Endothelial cell of umbilical vein (primary cell): Measurements from ENCODE around the gene SLC47A2. TPM values are rescaled to one million over a fixed set of nuclear protein-coding genes. Genes with fewer than 3 reads are reported as not detected.

ENCODE experiments used
- BruUV-seq: library from RNA; stranded (reverse); fragments of 400-500 nt; replicated peaks from 2 replicates; lab custom pipeline; 2021; lab: Mats Ljungman, UMichigan
- CTCF ChIA-PET: fragments of 300-600, 350-600 bp; sonication (Branson Sonifier 250); formaldehyde crosslinking; loops from one replicate; lab custom pipeline; 2021; ENCODE audit warnings: antibody characterized with exemption, inconsistent platforms; lab: Charles Lee
- POLR2A ChIA-PET: fragments of 300-600, 350-600 bp; sonication (Branson Sonifier 250); formaldehyde crosslinking; loops from one replicate; lab custom pipeline; 2021; ENCODE audit warnings: antibody characterized with exemption, inconsistent platforms; lab: Charles Lee
- DNase-seq: peaks from one replicate; pipeline ENCODE4 v3.0.0-alpha.2; 2011; ENCODE audit warnings: low read depth, low spot score
- FAIRE-seq: peaks from 2 replicates; lab custom pipeline; 2011; peaks lifted over from hg19 to GRCh38; lab: Jason Lieb, UNC
- H2AFZ ChIP-seq: 2 replicates; pipeline ENCODE4 v1.6.0; 2012; ENCODE audit warnings: low read depth, low read length, control low read depth, inconsistent platforms
- H3K27ac ChIP-seq: 2 replicates; pipeline ENCODE4 v1.5.1; 2011; ENCODE audit warnings: low read depth, mild to moderate bottlenecking, control low read depth, low read length, moderate library complexity; ENCODE audit not compliant: insufficient read depth
- H3K27me3 ChIP-seq, 2 experiments: 2 replicates each; pipeline versions ENCODE4 v1.6.0 to v1.6.1; 2011; ENCODE audit warnings: low read length in 2 of 2, mixed read lengths in 1 of 2; ENCODE audit not compliant: control insufficient read depth in 2 of 2, insufficient read depth in 2 of 2
- H3K36me3 ChIP-seq, 2 experiments: 2 replicates in 1 of 2; 3 replicates in 1 of 2; pipeline ENCODE4 v1.5.1; 2011; ENCODE audit warnings: low read length in 2 of 2, mild to moderate bottlenecking in 1 of 2, moderate library complexity in 1 of 2; ENCODE audit not compliant: control insufficient read depth in 2 of 2, insufficient read depth in 2 of 2; ENCODE audit errors: extremely low read depth in 1 of 2
- H3K4me1 ChIP-seq: 3 replicates; pipeline ENCODE4 v1.5.1; 2011; ENCODE audit warnings: mild to moderate bottlenecking, low read length; ENCODE audit not compliant: control insufficient read depth, insufficient read depth; ENCODE audit errors: extremely low read depth
- H3K4me2 ChIP-seq: 2 replicates; pipeline ENCODE4 v1.6.1; 2011; ENCODE audit warnings: low read length, control low read depth, mixed read lengths; ENCODE audit not compliant: insufficient read depth
- H3K4me3 ChIP-seq, 3 experiments: fragments of 200-600 bp in 1 of 3; sonication (generic), shearing (Covaris generic) in 1 of 3; replicated peaks in 1 of 3; 2 replicates each; pipeline ENCODE4 v1.5.1; 2011 to 2016; ENCODE audit warnings: control low read depth in 3 of 3, low read length in 3 of 3, mild to moderate bottlenecking in 2 of 3, inconsistent platforms in 1 of 3, low read depth in 1 of 3, moderate library complexity in 1 of 3; ENCODE audit not compliant: insufficient read depth in 1 of 3
- H3K79me2 ChIP-seq: 2 replicates; pipeline ENCODE4 v1.6.0; 2012; ENCODE audit warnings: low read length, inconsistent platforms; ENCODE audit not compliant: control insufficient read depth, insufficient read depth
- H3K9ac ChIP-seq: replicated peaks from 2 replicates; pipeline ENCODE3; 2011; ENCODE audit warnings: low read length, control low read depth; ENCODE audit not compliant: insufficient read depth; ENCODE audit errors: extremely low read depth
- H3K9me1 ChIP-seq: replicated peaks from 3 replicates; pipeline ENCODE4 v1.6.0; 2011; ENCODE audit warnings: mild to moderate bottlenecking, low read length; ENCODE audit not compliant: control insufficient read depth, insufficient read depth; ENCODE audit errors: extremely low read depth
- H3K9me3 ChIP-seq: replicated peaks from 2 replicates; pipeline ENCODE4 v1.5.1; 2012; ENCODE audit warnings: low read length, inconsistent platforms; ENCODE audit not compliant: control insufficient read depth, insufficient read depth
- H4K20me1 ChIP-seq: replicated peaks from 2 replicates; pipeline ENCODE3; 2011; ENCODE audit warnings: mild to moderate bottlenecking, low read length; ENCODE audit not compliant: control insufficient read depth, insufficient read depth; ENCODE audit errors: extremely low read depth
- CTCF ChIP-seq, 2 donors: IDR thresholded peaks; 1 replicate in 1 of 2; 2 replicates in 1 of 2; pipeline ENCODE4 v1.5.1; 2011; ENCODE audit warnings: low read length in 2 of 2, mild to moderate bottlenecking in 2 of 2, moderate library complexity in 2 of 2, control low read depth in 1 of 2, inconsistent platforms in 1 of 2, low read depth in 1 of 2; ENCODE audit not compliant: insufficient read depth in 1 of 2; ENCODE audit errors: extremely low read depth in 1 of 2
- EZH2 ChIP-seq: IDR thresholded peaks from 2 replicates; pipeline ENCODE4 v1.6.1; 2012; ENCODE audit warnings: borderline replicate concordance, low read depth, mild to moderate bottlenecking, moderate library complexity, low read length, inconsistent platforms; ENCODE audit not compliant: severe bottlenecking
- FOS ChIP-seq: IDR thresholded peaks from 2 replicates; pipeline ENCODE4 v1.6.1; 2011; ENCODE audit warnings: mild to moderate bottlenecking, low read length, moderate library complexity, borderline replicate concordance; ENCODE audit not compliant: insufficient read depth
- GATA2 ChIP-seq: IDR thresholded peaks from 2 replicates; pipeline ENCODE4 v1.7.0; 2011; ENCODE audit warnings: low read depth, mild to moderate bottlenecking, moderate library complexity, mixed read lengths, low read length; ENCODE audit not compliant: insufficient read length, insufficient read depth
- JUN ChIP-seq: IDR thresholded peaks from 2 replicates; pipeline ENCODE4 v1.6.1; 2011; ENCODE audit warnings: borderline replicate concordance, low read depth; ENCODE audit not compliant: insufficient read length, insufficient read depth
- MAX ChIP-seq: IDR thresholded peaks from 2 replicates; pipeline ENCODE4 v1.6.1; 2011; ENCODE audit not compliant: insufficient read depth, insufficient read length
- MYC ChIP-seq: IDR thresholded peaks from one replicate; pipeline ENCODE4 v1.6.1; 2011; ENCODE audit warnings: mild to moderate bottlenecking, low read depth, low read length
- POLR2A ChIP-seq: IDR thresholded peaks from 2 replicates; pipeline ENCODE4 v1.6.1; 2012; ENCODE audit warnings: low read depth, mild to moderate bottlenecking, control low read depth, low read length
- POLR2AphosphoS5 ChIP-seq: IDR thresholded peaks from 2 replicates; pipeline ENCODE4 v1.6.1; 2012; ENCODE audit warnings: low read depth, mild to moderate bottlenecking, control low read depth, low read length, moderate library complexity; ENCODE audit not compliant: insufficient read depth
- dilution Hi-C: fragments of 300-500 bp; cut with MboI; formaldehyde crosslinking; loops from one replicate; pipeline ENCODE4 v1.15.0; 2019; ENCODE audit warnings: low sequenced_read_pairs; ENCODE audit not compliant: extremely low pct_ligation_motif_present
- intact Hi-C: fragments of 100-400 bp; cut with micrococcal nuclease; formaldehyde crosslinking; loops from one replicate; pipeline ENCODE4 v1.10.0; 2022
- polyA plus RNA-seq, 4 experiments: library from polyadenylated mRNA; depleted of rRNA in 3 of 4; stranded (reverse) in 3 of 4; unstranded in 1 of 4; fragments of >200 nt; gene quantifications; 2 replicates each; pipeline versions ENCODE4 v1.2.1 to v1.2.3, GENCODE V29; 2011 to 2012; ENCODE audit warnings: missing spikeins in 1 of 4
- total RNA-seq: library from RNA; stranded (reverse); gene quantifications from 2 replicates; pipeline ENCODE4 v1.2.3, GENCODE V29; 2021

The SLC47A2 gene
- total and polyA plus RNA-seq, 2 donors (not counting 3 experiments of a cell fraction or from before 2014, with no cell fraction given), result not detected

- H3K4me3 ChIP-seq, result no peak overlapping the region
- no peak for DNase-seq
- FAIRE-seq, result no peak
- H3K79me2 ChIP-seq, result no peaks in the 10 kb centered on the region
- H2AFZ ChIP-seq, result no peak overlapping the region
- no peaks in the 10 kb centered on the region for H3K4me1 ChIP-seq
- H3K9me3 ChIP-seq, result no peaks in the 10 kb centered on the region
- H4K20me1 ChIP-seq, result no peaks in the 10 kb centered on the region
- no peak for TF ChIP-seq POLR2AphosphoS5
- no peak for TF ChIP-seq POLR2A
- no peak for TF ChIP-seq EZH2
- TF ChIP-seq FOS, result no peak
- no peak for TF ChIP-seq GATA2
- TF ChIP-seq CTCF (IDR thresholded peaks at IDR 0.05; ENCODE audit: extremely low read depth in 1 of 2, insufficient read depth in 1 of 2, low read depth in 1 of 2, low read length in 2 of 2), result no peak
- TF ChIP-seq MAX, result no peak
- no peak for TF ChIP-seq JUN
- TF ChIP-seq MYC, result no peak
- BruUV-seq, result no TSS peak
- no peak overlapping the region for H3K9ac ChIP-seq
- no peaks in the 10 kb centered on the region for H3K27me3 ChIP-seq
- no peak overlapping the region for H3K27ac ChIP-seq
- dilution Hi-C loops, result no loop called here
- ChIA-PET CTCF (interaction anchor here (1.0 to 2.2 kb wide), 3 partner anchors 11 to 60 kb away, joined by 3 to 10 read pairs (median 4); no protein-coding TSS in a partner anchor), POLR2A (no interaction called here)
- no peak overlapping the region for H3K4me2 ChIP-seq
- H3K36me3 ChIP-seq, result no peaks in the 10 kb centered on the region
- intact Hi-C loops, result no loop called here
- no peaks in the 10 kb centered on the region for H3K9me1 ChIP-seq
Observed at GRCh38 chr17:19702217-19702641, 14.2 kb downstream of the SLC47A2 start.
